CD4-positive, alpha-beta T cell treated with Interleukin-1 beta for 1 hour (primary cell): Measurements from ENCODE around the gene MACROD2.
A peak's percentile ranks its signal among the peaks of the same experiment; 100 is the strongest.

Experiments
- DNase-seq, 2 donors: peaks; one replicate each; pipeline ENCODE4 v3.0.0-alpha.2; 2020 to 2022

Gene MACROD2

DNA sequence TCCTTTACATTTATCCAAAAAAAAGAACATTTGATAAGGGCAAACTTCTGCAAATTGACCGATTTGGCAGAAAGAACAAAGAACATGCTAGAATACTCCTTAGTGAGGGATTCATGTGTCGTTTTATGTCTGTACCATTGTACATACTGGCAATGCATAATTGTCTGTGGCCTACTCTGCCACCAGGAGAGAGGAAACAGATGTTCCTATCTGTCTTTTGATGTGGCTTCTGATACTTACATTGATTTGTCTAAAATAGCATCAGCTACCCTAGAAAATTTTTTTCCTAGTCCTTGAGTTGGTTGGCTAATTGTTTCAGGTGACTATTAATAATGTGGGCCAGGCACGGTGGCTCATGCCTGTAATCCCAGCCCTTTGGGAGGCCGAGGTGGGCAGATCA, 1923.8 kb downstream of the MACROD2 start:
- no peak for DNase-seq

DNA sequence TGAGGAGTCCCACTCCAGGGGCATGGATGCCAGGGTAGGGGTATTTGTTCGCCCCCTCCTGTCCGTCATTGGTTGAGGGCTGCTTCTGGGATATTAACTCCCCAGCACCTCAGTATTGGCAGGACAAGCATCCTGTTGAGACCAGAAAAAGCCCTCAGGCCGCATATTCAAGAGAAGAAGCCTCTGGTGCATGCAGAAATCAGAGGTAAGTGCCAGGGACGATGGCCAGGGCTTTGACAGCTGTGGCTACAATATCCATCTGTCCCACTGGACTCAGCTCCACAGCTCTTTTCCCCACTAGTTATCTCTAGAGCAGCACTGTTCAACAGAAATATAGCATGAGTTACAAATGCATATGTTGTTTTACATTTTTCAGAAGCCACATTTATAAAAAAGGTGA, 1926.6 kb downstream of the MACROD2 start:
- DNase-seq, result no peak

DNA sequence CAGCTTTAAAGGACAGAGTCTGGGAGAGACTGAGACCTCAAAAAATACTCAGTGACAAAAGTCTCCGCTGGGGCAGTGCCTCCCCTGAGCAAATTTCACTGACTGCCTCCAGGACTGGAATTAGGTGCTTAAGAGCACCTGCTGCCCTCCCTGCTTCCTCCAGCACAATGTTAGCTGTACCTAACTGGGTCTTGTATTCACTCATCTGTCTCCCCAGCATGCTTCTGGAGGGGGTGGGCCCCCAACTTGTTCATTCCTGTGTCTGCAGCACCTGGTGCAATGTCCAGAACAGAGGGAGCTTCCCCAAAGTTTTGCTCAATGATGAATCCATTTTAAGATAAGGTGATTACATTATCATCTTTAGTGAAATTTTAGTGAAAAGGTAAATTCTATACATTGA, 1927.2 kb downstream of the MACROD2 start:
- no peak for DNase-seq

- DNase-seq, result peak in 1 of 2 donors; percentile 43
Observed at GRCh38 chr20:15923030-15923776, 1927.9 kb downstream of the MACROD2 start.

- no peak for DNase-seq
Observed at GRCh38 chr20:15924556-15924955, 1929.2 kb downstream of the MACROD2 start.

DNA sequence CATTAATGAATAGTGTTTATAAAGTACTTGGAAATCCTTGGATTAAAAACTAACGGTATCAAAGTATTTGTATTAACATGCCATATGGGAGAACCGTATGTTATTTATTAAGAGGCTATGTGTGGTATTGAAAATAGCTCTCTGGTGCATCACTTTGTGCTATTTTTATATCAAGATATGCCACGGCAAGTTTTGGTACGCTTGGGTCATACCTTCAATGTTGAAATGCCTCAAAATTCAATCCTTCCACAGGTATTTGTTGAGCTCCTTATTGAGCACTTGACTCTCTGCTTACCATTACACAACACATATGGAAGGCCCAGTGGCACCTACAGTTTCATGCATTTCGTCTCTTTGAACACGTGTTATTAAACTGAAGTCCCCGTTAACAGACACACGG, 1930.1 kb downstream of the MACROD2 start:
- DNase-seq, result no peak

DNA sequence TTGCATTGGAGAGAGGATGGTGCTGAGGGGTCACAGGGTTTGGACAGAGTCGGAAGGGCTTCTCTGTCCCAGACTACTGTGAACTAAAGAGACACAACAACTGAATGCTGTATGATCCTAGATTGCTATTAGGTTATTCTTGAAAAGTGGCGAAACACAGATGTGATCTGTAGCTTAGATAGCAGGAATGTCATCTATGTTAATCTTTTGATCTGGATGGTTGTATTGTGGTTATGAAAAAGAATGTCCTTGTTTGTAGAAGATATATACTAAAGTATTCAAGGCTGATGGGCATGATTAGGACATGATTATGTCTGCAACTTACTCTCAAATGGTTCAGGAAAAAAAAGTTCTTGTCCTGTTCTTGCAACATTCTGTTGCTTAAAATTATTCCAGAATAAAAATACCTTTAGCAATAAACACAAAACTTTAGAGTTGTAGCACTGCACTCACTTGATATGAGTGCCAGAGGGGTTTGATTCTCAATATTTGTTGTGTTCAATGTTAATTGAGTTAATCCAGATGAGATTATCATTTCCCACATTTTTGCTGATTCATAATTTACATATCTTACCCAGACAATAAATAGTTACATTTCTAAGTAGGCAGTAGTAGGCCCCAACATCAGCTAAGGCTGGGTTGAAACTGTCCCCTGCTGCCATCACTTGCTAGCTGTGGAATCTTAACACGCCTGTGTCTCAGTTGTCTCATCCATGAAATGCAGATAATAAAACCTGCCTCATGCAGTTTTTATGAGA, 1932.8 kb downstream of the MACROD2 start:
- DNase-seq, result no peak

DNA sequence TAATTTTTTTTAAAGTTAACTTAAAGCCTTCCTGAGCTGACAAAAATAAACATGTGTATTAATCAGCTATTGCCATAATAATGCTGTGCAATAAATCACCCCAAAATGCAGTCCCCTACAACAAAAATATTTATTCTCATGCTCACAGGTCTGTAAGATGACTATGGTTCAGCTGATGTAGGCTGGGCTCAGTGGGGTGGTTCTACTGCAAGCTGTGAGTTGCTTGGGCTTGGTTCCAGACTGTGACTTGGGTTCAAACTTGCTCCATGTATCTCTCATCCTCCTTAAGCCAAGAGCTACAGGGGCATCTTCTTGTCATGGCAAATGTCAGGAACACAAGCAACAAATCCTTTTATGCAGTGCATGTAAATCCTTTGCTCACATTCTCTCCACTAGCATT, 1933.6 kb downstream of the MACROD2 start:
- no peak for DNase-seq

DNA sequence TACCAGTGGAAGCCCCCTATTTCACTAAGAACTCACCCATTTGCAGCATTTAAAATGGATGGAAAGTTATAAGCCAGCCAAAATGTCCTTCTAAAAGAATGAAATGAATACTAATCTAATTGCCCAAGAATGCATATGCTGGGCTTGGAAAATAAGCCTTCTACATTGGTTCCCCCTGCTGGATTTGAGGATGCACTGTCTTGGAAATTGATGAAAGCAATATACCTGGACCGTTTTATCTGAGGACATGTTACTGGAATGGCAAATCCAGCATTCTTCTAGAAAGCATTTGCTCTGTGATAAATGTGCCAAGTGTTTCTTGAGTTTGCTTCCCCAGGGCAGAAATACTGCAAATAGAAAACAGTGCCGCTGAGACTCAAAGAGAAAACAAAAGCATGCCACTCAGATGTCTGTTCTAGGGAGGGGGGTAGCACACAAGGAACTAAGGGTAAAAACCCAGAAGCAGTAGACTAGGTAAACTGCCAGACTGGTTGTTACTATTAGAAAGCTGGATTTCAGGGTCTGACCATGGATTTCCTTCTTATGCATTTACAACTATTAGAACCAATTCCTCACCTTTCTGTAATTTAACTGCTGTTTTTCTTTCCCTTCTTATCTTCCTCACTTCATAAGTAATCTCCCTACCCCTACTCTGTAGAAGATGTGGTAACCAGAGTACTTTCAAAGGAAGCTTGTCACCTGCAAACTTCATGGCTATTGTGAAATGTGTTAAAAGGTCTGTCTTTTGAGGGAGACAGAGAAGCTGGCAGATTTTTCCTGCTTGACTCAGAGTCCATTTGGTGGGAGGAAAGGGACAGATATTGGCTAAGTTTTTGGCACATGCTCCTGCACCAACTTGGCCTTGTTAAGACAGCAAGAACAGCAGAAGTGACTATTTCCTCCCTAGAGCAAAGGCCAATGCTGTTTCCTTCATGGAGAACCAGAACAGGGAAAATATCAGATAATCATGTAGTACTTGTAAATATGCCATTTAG, 1935.3 kb downstream of the MACROD2 start:
- no peak for DNase-seq

DNA sequence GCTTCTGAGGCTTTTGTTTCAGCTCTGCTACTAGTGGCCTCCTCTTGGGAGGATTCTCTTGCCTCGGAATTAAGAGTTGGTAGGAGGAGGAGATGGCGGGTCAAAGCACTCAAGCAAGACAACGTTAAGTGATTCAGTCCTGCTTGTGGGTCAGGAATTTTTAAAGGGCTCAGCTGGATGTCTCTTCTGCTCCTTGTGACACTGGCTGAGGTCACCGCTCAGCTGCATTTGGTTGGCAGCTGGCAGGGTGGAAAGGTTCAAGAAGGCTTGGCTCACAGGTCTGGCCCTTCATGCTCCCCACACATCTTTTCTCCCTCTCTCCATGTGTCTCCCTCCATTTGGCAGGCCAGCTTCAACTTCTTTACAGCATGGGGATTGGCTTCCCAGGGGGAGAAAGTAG, 1936.6 kb downstream of the MACROD2 start:
- no peak for DNase-seq

- peak in 1 of 2 donors; percentile 24 for DNase-seq
Observed at GRCh38 chr20:15937179-15937578, 1941.9 kb downstream of the MACROD2 start.

GRCh38 chr20:15938847-15939246, 1943.5 kb downstream of the MACROD2 start:
- DNase-seq, result no peak

- DNase-seq, result no peak
Observed at GRCh38 chr20:15940127-15940526, 1944.8 kb downstream of the MACROD2 start.

GRCh38 chr20:15942130-15942529, 1946.8 kb downstream of the MACROD2 start:
- no peak for DNase-seq

DNA sequence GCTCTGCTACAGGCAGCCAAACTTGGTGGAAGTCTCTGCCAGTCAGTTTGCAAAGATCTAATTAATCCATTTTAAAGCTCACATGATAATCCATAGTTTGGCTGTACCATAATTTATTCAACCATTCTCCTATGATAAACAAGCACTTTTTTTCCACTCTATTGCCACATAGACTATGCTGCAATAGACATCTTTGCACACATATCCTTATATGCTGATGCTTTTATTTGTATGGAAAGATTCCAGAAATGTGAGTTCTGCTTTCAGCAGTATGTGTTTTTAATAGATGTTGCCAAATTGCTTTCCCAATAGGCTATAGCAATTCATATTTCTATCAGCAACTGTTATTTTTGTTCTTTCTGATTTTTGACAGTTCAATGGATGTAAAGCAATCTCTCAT, 1950.0 kb downstream of the MACROD2 start:
- DNase-seq, result no peak

GRCh38 chr20:15949391-15949790, 1954.1 kb downstream of the MACROD2 start:
- no peak for DNase-seq

- DNase-seq, result no peak
Observed at GRCh38 chr20:15951658-15952057, 1956.3 kb downstream of the MACROD2 start.

GRCh38 chr20:15958142-15958541, 1962.8 kb downstream of the MACROD2 start:
- DNase-seq, result no peak

GRCh38 chr20:15965165-15965564, 1969.8 kb downstream of the MACROD2 start:
- DNase-seq, result no peak

GRCh38 chr20:15967334-15967733, 1972.0 kb downstream of the MACROD2 start:
- DNase-seq, result no peak

GRCh38 chr20:15976047-15976736, 1980.9 kb downstream of the MACROD2 start:
- no peak for DNase-seq

GRCh38 chr20:15977026-15977425, 1981.7 kb downstream of the MACROD2 start:
- DNase-seq, result no peak

- no peak for DNase-seq
Observed at GRCh38 chr20:15977758-15978157, 1982.4 kb downstream of the MACROD2 start.
